Measurements from ENCODE around the gene LHFPL6. TPM values are rescaled to one million over a fixed set of nuclear protein-coding genes. Genes with fewer than 3 reads are reported as not detected.
A peak's percentile ranks its signal among the peaks of the same experiment; 100 is the strongest.

Gene LHFPL6
- total RNA-seq, 1 experiment from 2014 or later = 2.5 TPM

DNA sequence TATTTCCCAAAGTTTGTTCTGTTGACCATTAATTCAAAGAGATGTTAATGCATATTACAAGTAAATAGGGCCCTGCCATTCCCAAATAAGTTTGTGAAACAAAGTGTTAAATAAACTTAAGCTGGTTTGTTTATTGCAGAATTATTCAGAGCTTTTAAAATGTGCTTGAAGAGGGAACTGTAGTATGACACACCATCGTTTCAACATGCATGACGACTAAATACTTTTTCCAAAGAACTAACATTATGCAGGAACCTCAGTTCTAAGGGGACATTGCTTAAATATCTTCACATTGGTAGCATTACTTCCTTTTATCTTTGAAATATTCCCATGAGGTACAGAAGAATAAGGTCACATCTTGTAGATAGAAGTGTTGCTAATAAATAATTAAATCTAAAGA lies 14.6 kb downstream of the LHFPL6 start:
- Histone ChIP-seq H3K4me3 (no peak overlapping the region), H3K4me1 (replicated peaks; ENCODE audit: insufficient read depth) (no peaks in the 10 kb centered on the region), H3K9me2 (ENCODE audit: insufficient read depth) (no peaks in the 10 kb centered on the region), H3K9me3 (ENCODE audit: insufficient read depth, low read depth) (no peaks in the 10 kb centered on the region), H2AFZ (no peak overlapping the region), H3K36me3 (ENCODE audit: low read depth) (no peaks in the 10 kb centered on the region), H3F3A (ENCODE audit: insufficient read depth, low read depth) (no peaks in the 10 kb centered on the region), H3K27ac (no peak overlapping the region), H3K27me3 (ENCODE audit: insufficient read depth, low read depth) (no peaks in the 10 kb centered on the region), H4K20me1 (ENCODE audit: insufficient read depth) (no peaks in the 10 kb centered on the region), H3K4me2 (no peak overlapping the region), H3K79me2 (ENCODE audit: low read depth) (no peaks in the 10 kb centered on the region)
- TF ChIP-seq, protein P1, sequence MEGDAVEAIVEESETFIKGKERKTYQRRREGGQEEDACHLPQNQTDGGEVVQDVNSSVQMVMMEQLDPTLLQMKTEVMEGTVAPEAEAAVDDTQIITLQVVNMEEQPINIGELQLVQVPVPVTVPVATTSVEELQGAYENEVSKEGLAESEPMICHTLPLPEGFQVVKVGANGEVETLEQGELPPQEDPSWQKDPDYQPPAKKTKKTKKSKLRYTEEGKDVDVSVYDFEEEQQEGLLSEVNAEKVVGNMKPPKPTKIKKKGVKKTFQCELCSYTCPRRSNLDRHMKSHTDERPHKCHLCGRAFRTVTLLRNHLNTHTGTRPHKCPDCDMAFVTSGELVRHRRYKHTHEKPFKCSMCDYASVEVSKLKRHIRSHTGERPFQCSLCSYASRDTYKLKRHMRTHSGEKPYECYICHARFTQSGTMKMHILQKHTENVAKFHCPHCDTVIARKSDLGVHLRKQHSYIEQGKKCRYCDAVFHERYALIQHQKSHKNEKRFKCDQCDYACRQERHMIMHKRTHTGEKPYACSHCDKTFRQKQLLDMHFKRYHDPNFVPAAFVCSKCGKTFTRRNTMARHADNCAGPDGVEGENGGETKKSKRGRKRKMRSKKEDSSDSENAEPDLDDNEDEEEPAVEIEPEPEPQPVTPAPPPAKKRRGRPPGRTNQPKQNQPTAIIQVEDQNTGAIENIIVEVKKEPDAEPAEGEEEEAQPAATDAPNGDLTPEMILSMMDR (conservative IDR thresholded peaks at IDR 0.05) = no peak
- no peak for TF ChIP-seq EZH2 (IDR thresholded peaks at IDR 0.05; ENCODE audit: low read depth)
- POLR2A ChIA-PET (ENCODE audit: unreplicated experiment) = no interaction called here
- no TSS peak for BruUV-seq (replicated peaks)
- intact Hi-C loops (cut with micrococcal nuclease; ENCODE audit: unreplicated experiment) = no loop called here
- CTCF ChIA-PET = no interaction called here
- no peak for DNase-seq

DNA sequence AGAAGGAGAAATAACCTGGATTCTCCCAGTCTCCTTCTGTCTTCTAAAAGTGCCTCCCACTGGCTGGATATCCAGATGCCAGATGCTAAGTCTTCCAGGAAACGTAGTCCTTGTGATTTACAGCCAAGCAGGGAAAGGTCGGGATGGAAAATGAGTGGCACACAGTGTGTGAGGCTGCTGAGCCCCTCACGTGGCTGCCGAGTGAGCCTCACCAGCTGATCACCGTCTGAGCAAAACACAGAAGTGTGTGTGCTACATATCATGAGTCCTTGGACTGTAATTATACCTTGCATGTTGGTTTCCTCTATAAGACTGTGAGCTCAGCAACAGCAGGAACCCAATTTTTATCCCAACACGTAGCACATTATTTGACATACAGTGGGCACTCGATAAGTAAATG lies 15.1 kb downstream of the LHFPL6 start:
- DNase-seq = no peak
- TF ChIP-seq, protein P1 (conservative IDR thresholded peaks at IDR 0.05) = no peak
- TF ChIP-seq EZH2 (IDR thresholded peaks at IDR 0.05; ENCODE audit: low read depth) = no peak
- Histone ChIP-seq H3K4me2 (no peak overlapping the region), H3K79me2 (ENCODE audit: low read depth) (no peaks in the 10 kb centered on the region), H2AFZ (no peak overlapping the region), H3K4me1 (replicated peaks; ENCODE audit: insufficient read depth) (no peaks in the 10 kb centered on the region), H3K9me2 (ENCODE audit: insufficient read depth) (no peaks in the 10 kb centered on the region), H3K9me3 (ENCODE audit: insufficient read depth, low read depth) (no peaks in the 10 kb centered on the region), H3K27me3 (ENCODE audit: insufficient read depth, low read depth) (no peaks in the 10 kb centered on the region), H3F3A (ENCODE audit: insufficient read depth, low read depth) (no peaks in the 10 kb centered on the region), H3K36me3 (ENCODE audit: low read depth) (no peaks in the 10 kb centered on the region), H3K4me3 (no peak overlapping the region), H4K20me1 (ENCODE audit: insufficient read depth) (no peaks in the 10 kb centered on the region), H3K27ac (no peak overlapping the region)
- BruUV-seq (replicated peaks) = no TSS peak
- ChIA-PET CTCF (no interaction called here), POLR2A (ENCODE audit: unreplicated experiment) (no interaction called here)
- intact Hi-C loops (cut with micrococcal nuclease; ENCODE audit: unreplicated experiment) = no loop called here

GRCh38 chr13:39586958-39587605 lies 15.9 kb downstream of the LHFPL6 start:
- Histone ChIP-seq H3F3A (ENCODE audit: insufficient read depth, low read depth) (no peaks in the 10 kb centered on the region), H3K9me3 (ENCODE audit: insufficient read depth, low read depth) (no peaks in the 10 kb centered on the region), H2AFZ (0 out of 2 replicates have a peak overlapping the region, but pooled peaks have one; percentile 22), H3K9me2 (ENCODE audit: insufficient read depth) (no peaks in the 10 kb centered on the region), H3K36me3 (ENCODE audit: low read depth) (no peaks in the 10 kb centered on the region), H3K4me2 (no peak overlapping the region), H3K27ac (no peak overlapping the region), H3K4me3 (no peak overlapping the region), H3K27me3 (ENCODE audit: insufficient read depth, low read depth) (no peaks in the 10 kb centered on the region), H3K4me1 (replicated peaks; ENCODE audit: insufficient read depth) (no peaks in the 10 kb centered on the region), H3K79me2 (ENCODE audit: low read depth) (no peaks in the 10 kb centered on the region), H4K20me1 (ENCODE audit: insufficient read depth) (no peaks in the 10 kb centered on the region)
- intact Hi-C loops (cut with micrococcal nuclease; ENCODE audit: unreplicated experiment) = no loop called here
- no peak for DNase-seq
- TF ChIP-seq, protein P1 (conservative IDR thresholded peaks at IDR 0.05) = no peak
- TF ChIP-seq EZH2 (IDR thresholded peaks at IDR 0.05; ENCODE audit: low read depth) = no peak
- BruUV-seq (replicated peaks) = no TSS peak
- CTCF ChIA-PET = interaction anchor here (0.5 kb wide), 1 partner anchor 13 kb away, joined by 9 read pairs; no protein-coding TSS in a partner anchor
- POLR2A ChIA-PET (ENCODE audit: unreplicated experiment) = no interaction called here

Measured in PC-9 (cell line).